Chondrocyte (in vitro differentiated cells): ENCODE measurements around the gene MSL1. TPM values are rescaled to one million over a fixed set of nuclear protein-coding genes. Genes with fewer than 3 reads are reported as not detected.

Source experiments
- DNase-seq: peaks from one replicate; pipeline ENCODE4 v3.0.0; 2021; ENCODE audit warnings: mixed read lengths, low spot score
- H3K27ac Mint-ChIP-seq: one replicate; pipeline ENCODE4 v1.8.0; 2021; ENCODE audit warnings: mild to moderate bottlenecking, moderate library complexity, mixed read lengths; ENCODE audit not compliant: unreplicated experiment
- H3K27me3 Mint-ChIP-seq: 2 replicates; pipeline ENCODE4 v1.8.0; 2021; ENCODE audit warnings: low read depth, mixed read lengths
- H3K36me3 Mint-ChIP-seq: 2 replicates; pipeline ENCODE4 v1.8.0; 2021; ENCODE audit warnings: low read depth, mixed read lengths
- H3K4me1 Mint-ChIP-seq: 2 replicates; pipeline ENCODE4 v1.8.0; 2021; ENCODE audit warnings: low read depth, mild to moderate bottlenecking, mixed read lengths
- H3K4me3 Mint-ChIP-seq: one replicate; pipeline ENCODE4 v1.8.0; 2021; ENCODE audit warnings: mild to moderate bottlenecking, moderate library complexity, mixed read lengths; ENCODE audit not compliant: unreplicated experiment
- H3K9me3 Mint-ChIP-seq: 2 replicates; pipeline ENCODE4 v1.8.0; 2021; ENCODE audit warnings: low read depth, mixed read lengths
- CTCF ChIP-seq: fragments of 200-600 bp; sonication (generic); IDR thresholded peaks from 2 replicates; pipeline ENCODE4 v1.5.0; 2021; ENCODE audit warnings: antibody characterized with exemption, mild to moderate bottlenecking, moderate library complexity
- total RNA-seq: library from RNA; stranded (reverse); gene quantifications from 3 replicates; pipeline ENCODE4 v1.2.1, GENCODE V29; 2021

Gene MSL1
- total RNA-seq, 1 donor from 2014 or later: 96.2 TPM

DNA sequence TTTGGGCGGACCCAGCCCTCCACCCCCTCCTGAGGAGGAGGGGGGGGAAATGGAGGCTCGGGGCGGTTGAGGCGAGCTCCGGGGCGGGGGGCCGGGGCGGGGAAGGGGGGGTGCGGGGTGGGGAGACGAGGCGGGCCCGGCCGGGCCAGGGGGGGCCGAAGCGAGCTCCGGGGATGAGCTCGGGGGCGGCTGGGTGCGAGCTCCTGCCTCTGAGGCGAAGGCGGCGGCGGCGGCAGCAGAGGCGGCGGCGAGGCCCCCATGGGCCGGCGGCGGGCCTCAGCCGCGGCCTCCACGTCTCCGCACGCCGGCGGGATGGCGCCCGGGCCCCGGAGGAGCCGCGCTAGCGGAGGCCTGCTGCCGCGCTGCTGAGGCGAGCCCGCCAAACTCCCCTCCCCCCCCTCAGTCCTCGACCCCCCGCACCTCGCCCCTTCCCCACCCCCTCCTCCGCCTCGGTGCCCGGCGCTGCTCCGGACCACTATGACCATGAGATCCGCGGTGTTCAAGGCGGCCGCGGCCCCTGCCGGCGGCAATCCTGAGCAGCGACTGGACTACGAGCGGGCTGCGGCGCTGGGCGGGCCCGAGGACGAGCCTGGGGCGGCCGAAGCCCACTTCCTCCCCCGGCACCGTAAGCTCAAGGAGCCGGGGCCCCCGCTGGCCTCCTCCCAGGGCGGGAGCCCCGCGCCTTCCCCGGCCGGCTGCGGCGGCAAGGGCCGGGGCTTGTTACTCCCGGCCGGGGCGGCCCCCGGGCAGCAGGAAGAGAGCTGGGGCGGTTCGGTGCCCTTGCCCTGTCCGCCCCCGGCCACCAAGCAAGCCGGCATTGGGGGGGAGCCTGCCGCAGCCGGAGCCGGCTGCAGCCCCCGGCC is 596 bp downstream of the MSL1 start:
- Mint-ChIP-seq H3K4me1 (peaks cover 30% of the 10 kb centered on the region), H3K4me3 (peak overlapping the region; percentile 78), H3K9me3 (no peaks in the 10 kb centered on the region), H3K27me3 (no peaks in the 10 kb centered on the region), H3K36me3 (peaks cover 11% of the 10 kb centered on the region), H3K27ac (no peak overlapping the region)
- peak; percentile 65 for TF ChIP-seq CTCF
- no peak for DNase-seq

DNA sequence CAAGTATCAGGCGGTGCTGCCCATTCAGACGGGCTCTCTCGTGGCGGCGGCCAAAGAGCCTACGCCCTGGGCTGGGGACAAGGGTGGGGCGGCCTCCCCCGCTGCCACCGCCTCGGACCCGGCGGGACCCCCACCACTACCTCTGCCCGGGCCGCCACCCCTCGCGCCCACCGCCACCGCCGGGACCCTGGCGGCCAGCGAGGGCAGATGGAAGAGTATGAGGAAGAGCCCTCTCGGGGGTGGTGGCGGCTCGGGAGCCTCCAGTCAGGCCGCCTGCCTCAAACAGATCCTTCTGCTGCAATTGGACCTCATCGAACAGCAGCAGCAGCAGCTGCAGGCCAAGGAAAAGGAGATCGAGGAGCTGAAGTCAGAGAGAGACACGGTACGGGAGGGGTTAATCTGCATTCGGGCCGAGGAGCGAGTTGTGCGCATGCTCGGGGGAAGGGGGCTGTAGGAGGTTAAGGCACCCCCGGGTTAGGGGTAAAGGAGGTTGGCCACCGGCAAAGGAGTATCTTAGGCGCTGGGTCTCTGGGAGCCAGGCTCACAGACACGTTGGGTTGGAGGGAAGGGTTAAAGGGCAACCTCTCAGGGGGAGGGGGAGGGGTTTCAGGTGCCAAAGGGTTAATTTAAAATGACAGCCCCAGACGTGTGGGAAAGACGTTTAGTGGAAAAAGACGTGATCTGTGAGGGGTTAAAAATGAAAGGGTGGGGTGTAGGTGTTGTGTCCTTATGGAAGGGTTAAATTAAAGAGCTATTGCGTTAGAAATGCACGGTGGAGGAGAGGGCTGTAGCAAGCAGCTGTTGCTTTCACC is 1.4 kb downstream of the MSL1 start:
- Mint-ChIP-seq H3K36me3 (peaks cover 13% of the 10 kb centered on the region), H3K27me3 (no peaks in the 10 kb centered on the region), H3K9me3 (no peaks in the 10 kb centered on the region), H3K4me1 (peaks cover 30% of the 10 kb centered on the region), H3K27ac (peak overlapping the region; percentile 98), H3K4me3 (peak overlapping the region; percentile 99)
- DNase-seq: no peak
- TF ChIP-seq CTCF: no peak

DNA sequence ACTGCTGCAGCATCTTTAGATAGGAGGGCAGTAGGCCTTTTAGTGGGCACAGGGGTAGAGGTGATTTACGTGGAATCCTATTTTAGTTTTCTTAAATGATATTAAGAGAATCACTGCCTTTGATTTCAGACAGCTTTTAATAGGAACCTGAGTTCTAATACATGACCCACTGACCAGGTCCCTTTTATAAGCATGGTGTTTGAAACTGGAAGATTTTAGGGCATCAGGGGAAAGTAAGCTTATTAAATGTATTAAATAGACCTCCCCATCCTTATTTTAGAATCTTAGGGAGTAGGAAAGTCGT is 2.0 kb downstream of the MSL1 start:
- TF ChIP-seq CTCF: no peak
- H3K27me3 Mint-ChIP-seq: no peaks in the 10 kb centered on the region
- DNase-seq: no peak
- H3K4me1 Mint-ChIP-seq: peaks cover 30% of the 10 kb centered on the region
- peak overlapping the region; percentile 98 for H3K27ac Mint-ChIP-seq
- peak overlapping the region; percentile 99 for H3K4me3 Mint-ChIP-seq
- peaks cover 13% of the 10 kb centered on the region for H3K36me3 Mint-ChIP-seq
- no peaks in the 10 kb centered on the region for H3K9me3 Mint-ChIP-seq

DNA sequence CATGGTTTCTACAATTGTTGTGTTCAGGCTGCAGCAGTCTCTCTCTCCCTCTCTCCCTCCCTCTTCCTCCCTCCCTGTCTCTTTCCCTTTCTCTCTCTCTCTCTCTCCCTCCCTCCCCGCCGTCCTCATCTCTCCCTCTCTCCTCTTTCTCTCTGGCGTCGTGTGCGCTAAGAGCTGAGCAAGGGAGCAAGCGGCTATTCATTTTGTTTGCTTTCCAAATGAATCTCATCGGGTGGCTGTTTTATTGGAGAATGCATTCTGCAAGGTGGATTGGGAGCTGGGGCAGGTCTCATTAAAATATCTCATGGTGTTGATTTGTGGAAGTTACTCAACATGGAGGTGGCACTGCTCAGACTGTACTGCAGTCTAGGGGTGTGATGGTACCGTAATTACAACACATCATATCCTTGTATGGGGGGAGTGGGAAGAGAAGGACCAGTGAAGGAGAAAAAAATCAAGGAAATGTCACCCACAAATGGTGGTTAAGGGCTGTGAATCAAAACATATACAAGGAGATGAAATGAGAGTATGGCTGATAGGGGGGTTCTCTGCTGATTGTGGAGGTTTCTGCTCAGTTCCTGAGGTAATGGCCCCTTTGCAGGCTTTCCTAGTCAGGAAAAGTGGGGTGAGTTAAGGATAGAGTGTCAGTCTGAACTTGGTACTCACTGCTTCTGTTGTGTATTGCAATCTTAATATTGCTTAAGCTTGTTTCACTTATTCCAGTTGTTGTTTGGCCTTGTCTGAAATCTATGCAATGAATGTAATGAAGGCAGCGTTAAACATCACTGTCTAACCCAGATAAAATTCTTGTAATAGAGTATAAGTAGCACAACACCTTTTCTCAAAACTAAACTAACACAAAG is 2.7 kb downstream of the MSL1 start:
- peaks cover 30% of the 10 kb centered on the region for H3K4me1 Mint-ChIP-seq
- H3K4me3 Mint-ChIP-seq: peak overlapping the region; percentile 99
- no peaks in the 10 kb centered on the region for H3K27me3 Mint-ChIP-seq
- H3K9me3 Mint-ChIP-seq: no peaks in the 10 kb centered on the region
- H3K27ac Mint-ChIP-seq: peak overlapping the region; percentile 75
- DNase-seq: no peak
- H3K36me3 Mint-ChIP-seq: peaks cover 20% of the 10 kb centered on the region
- no peak for TF ChIP-seq CTCF

DNA sequence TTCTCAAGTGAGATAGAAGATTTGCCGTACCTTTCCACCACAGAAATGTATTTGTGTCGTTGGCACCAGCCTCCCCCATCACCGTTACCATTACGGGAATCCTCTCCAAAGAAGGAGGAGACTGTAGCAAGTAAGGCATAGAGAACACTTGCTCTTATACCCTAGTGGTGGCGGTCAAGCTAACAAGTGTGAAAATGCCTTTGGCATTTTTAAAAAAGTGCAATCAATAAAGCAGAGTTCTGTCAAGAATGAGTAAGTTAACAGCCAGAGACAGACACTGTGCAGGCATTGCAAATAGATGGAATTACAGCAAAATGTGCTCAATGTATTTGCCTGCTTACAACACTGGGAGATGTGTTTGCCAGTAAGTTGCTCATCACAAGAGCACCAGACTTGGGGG is 7.7 kb downstream of the MSL1 start:
- no peak for TF ChIP-seq CTCF
- H3K9me3 Mint-ChIP-seq: no peaks in the 10 kb centered on the region
- no peaks in the 10 kb centered on the region for H3K27me3 Mint-ChIP-seq
- peaks cover 48% of the 10 kb centered on the region for H3K36me3 Mint-ChIP-seq
- peaks cover 21% of the 10 kb centered on the region for H3K4me1 Mint-ChIP-seq
- peak overlapping the region; percentile 18 for H3K27ac Mint-ChIP-seq
- H3K4me3 Mint-ChIP-seq: no peak overlapping the region
- no peak for DNase-seq
